Ascending aorta (tissue), 2 donors: ENCODE results near the gene B9D2. TPM values are rescaled to one million over a fixed set of nuclear protein-coding genes. Genes with fewer than 3 reads are reported as not detected.

Source experiments
- DNase-seq, 2 donors: peaks; one replicate each; pipeline ENCODE4 v3.0.0-alpha.2; 2019; ENCODE audit warnings: low spot score in 2 of 2
- H3K27ac ChIP-seq, 2 donors: fragments of 200-600 bp; sonication (generic); one replicate each; pipeline ENCODE4 v1.5.1; 2016 to 2017; ENCODE audit warnings: mild to moderate bottlenecking in 1 of 2
- H3K27me3 ChIP-seq: fragments of 200-600 bp; sonication (generic); one replicate; pipeline ENCODE4 v1.5.1; 2017
- H3K36me3 ChIP-seq, 2 donors: fragments of 200-600 bp; sonication (generic); one replicate each; pipeline ENCODE4 v1.5.1; 2016
- H3K4me1 ChIP-seq, 2 donors: fragments of 200-600 bp; sonication (generic); one replicate each; pipeline ENCODE4 v1.5.1; 2016 to 2017; ENCODE audit warnings: mild to moderate bottlenecking in 1 of 2
- H3K4me3 ChIP-seq, 2 donors: fragments of 200-600 bp; sonication (generic); one replicate each; pipeline ENCODE4 v1.5.1; 2016 to 2017; ENCODE audit warnings: mild to moderate bottlenecking in 1 of 2
- H3K9me3 ChIP-seq, 2 donors: fragments of 200-600 bp; sonication (generic); one replicate each; pipeline ENCODE4 v1.5.1; 2016
- CTCF ChIP-seq, 3 experiments: fragments of 200-600 bp in 2 of 3; fragments of 450-650 bp in 1 of 3; sonication (generic) in 2 of 3; IDR thresholded peaks; one replicate each; pipeline ENCODE4 v1.5.1; 2016 to 2019; ENCODE audit warnings: antibody characterized with exemption in 3 of 3, mild to moderate bottlenecking in 1 of 3, moderate library complexity in 1 of 3
- intact Hi-C: fragments of 100-400 bp; cut with DNase I; formaldehyde crosslinking; loops from one replicate; pipeline ENCODE4 v1.15.1; 2023
- total RNA-seq: library from RNA; depleted of rRNA; stranded (reverse); fragments of >200 nt; gene quantifications from one replicate; pipeline ENCODE4 v1.1.0, GENCODE V29; 2016

The B9D2 gene
- total RNA-seq, 1 donor from 2014 or later, result 17.5 TPM

DNA sequence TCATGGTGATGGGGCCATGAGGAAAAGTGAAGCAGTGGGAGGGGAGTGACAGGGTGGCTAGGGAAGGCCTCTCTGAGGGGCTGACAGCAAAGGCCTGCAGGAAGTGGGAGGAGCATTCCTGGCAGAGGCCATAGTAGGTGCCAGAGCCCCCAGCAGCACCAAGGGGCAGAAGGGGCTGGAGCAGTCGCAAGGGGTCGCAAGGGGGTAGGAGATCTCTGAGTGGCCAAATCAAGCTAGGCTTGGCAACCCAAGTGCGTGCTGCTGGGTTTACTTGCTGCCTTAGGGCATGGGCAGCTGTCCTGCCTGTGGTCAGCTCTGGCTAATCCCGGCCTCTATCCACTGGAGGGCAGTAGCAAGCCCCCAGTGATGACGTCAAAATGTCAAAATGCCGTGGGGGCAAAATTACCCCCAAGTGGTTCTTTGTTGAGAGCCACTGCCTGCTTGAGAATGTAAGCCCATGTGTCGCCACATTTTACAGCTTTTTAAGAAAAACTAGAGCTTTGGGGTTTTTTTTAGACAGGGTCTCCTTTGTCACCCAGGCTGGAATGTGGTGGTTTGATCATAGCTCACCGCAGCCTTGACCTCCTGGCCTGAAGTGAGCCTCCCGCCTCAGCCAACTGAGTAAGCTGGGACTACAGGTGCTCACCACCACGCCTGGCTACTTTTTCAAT is 42.2 kb downstream of the B9D2 start:
- H3K27me3 ChIP-seq, result no peaks in the 10 kb centered on the region
- TF ChIP-seq CTCF (IDR thresholded peaks at IDR 0.05), result peak; percentile 61 to 70 (median 68)
- H3K27ac ChIP-seq, result peak overlapping the region; percentile 85 to 97
- H3K36me3 ChIP-seq, result peaks cover 38 to 48% of the 10 kb centered on the region in 2 donors
- H3K4me1 ChIP-seq, result peaks cover 35 to 52% of the 10 kb centered on the region in 2 donors
- H3K4me3 ChIP-seq, result no peak overlapping the region
- no peaks in the 10 kb centered on the region for H3K9me3 ChIP-seq
- intact Hi-C loops, result loop anchor here (5.0 kb wide), 1 partner anchor 106 kb away; the partner anchor contains the start of gene B3GNT8
- DNase-seq, result no peak

DNA sequence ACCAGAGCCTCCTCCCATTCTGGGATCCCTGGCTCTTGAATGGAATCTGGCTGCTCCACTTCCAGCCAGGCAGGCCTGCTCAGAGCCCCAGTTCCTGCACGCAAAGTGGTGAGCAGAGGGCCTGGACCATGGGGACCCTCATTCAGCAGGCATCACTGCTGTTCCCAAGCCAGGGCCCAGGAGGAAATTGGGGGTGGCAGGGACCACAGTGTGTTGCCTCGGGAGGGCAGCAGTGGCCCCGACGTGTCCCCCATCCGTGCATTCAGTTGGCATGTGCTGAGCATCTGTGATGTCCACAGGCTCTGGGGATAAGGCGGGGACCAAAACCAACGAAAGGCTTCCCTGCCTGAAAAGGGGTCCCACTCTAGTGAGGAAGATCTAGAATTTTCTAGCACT is 42.7 kb downstream of the B9D2 start:
- no peaks in the 10 kb centered on the region for H3K27me3 ChIP-seq
- H3K9me3 ChIP-seq, result no peaks in the 10 kb centered on the region
- peaks cover 33 to 47% of the 10 kb centered on the region in 2 donors for H3K4me1 ChIP-seq
- DNase-seq, result no peak
- H3K4me3 ChIP-seq, result no peak overlapping the region
- no peak for TF ChIP-seq CTCF (IDR thresholded peaks at IDR 0.05)
- H3K27ac ChIP-seq, result peak overlapping the region; percentile 85 to 97
- intact Hi-C loops, result loop anchor here (5.0 kb wide), 1 partner anchor 106 kb away; the partner anchor contains the start of gene B3GNT8
- peaks cover 42 to 53% of the 10 kb centered on the region in 2 donors for H3K36me3 ChIP-seq

DNA sequence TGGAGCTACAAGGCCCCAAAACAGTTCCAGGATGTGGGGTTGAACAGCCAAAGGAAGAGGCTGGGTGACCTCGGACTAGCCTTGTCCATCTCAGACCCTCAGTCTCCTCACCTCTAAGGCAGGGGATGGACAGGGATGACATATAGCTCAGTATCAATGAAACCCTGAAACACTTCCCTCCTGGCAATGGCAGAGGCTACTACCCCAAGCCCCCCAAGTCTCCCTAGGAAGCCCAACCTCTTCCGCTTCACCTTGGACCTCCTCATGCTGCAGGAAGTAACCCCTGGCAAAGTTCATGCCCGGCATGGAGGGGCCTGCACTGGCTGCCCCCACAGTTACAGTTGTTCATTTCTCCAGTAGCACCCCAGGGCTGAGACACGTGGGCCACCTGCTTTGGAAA is 43.4 kb downstream of the B9D2 start:
- no peak for DNase-seq
- Histone ChIP-seq H3K36me3 (peaks cover 42 to 59% of the 10 kb centered on the region in 2 donors), H3K27ac (no peak overlapping the region), H3K4me3 (no peak overlapping the region), H3K9me3 (no peaks in the 10 kb centered on the region), H3K27me3 (no peaks in the 10 kb centered on the region), H3K4me1 (peaks cover 29 to 40% of the 10 kb centered on the region in 2 donors)
- no peak for TF ChIP-seq CTCF (IDR thresholded peaks at IDR 0.05)
- intact Hi-C loops, result loop anchor here (5.0 kb wide), 1 partner anchor 107 kb away; the partner anchor contains the start of gene B3GNT8

DNA sequence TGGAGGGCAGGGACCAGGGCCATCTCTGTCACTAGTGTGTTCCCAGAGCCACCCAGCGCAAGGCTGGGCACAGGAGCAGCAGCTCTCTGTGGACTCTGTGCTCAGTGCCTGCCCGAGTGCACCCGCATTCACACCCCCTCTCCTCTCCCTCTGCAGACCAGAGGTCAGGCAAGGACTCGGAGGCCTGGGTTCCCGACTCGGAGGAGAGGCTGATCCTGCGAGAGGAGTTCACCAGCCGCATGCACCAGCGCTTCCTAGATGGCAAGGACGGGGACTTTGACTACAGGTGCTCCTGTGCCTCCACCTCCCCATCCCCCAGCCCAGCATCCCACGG is 43.8 kb downstream of the B9D2 start:
- DNase-seq, result no peak
- H3K27me3 ChIP-seq, result no peaks in the 10 kb centered on the region
- TF ChIP-seq CTCF (IDR thresholded peaks at IDR 0.05), result no peak
- H3K9me3 ChIP-seq, result no peaks in the 10 kb centered on the region
- intact Hi-C loops, result loop anchor here (5.0 kb wide), 1 partner anchor 107 kb away; the partner anchor contains the start of gene B3GNT8
- peaks cover 42 to 62% of the 10 kb centered on the region in 2 donors for H3K36me3 ChIP-seq
- peaks cover 28 to 37% of the 10 kb centered on the region in 2 donors for H3K4me1 ChIP-seq
- H3K27ac ChIP-seq, result no peak overlapping the region
- H3K4me3 ChIP-seq, result no peak overlapping the region

DNA sequence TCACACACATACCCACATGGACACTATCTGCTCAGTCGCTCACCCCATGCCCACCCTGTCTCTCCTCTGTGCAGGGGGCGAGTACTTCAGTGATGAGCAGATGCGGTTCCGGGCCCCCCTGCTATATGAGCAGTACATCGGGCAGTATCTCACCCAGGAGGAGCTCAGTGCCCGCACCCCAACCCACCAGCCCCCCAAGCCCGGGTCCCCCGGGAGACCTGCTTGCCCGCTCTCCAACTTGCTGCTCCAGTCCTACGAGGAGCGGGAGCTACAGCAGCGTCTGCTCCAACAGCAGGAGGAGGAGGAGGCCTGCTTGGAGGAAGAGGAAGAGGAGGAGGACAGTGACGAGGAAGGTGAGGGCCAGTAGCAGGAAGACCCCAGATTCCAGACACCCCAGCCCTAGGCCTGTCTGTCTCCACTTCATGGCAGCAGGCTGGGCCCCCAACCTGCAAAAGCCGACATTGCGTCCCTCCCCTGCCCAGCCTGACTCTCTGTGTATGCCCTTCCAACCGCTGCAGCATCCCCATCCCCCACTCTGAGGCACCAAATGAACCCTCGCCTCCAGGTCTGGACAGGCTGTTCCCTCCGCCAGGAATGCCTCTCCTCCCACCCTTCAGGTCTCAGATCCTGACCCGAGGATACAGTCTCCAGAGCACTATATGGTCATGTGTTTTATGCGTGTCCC is 44.3 kb downstream of the B9D2 start:
- no peak for DNase-seq
- Histone ChIP-seq H3K27me3 (no peaks in the 10 kb centered on the region), H3K4me1 (peaks cover 23 to 32% of the 10 kb centered on the region in 2 donors), H3K9me3 (no peaks in the 10 kb centered on the region), H3K4me3 (no peak overlapping the region), H3K27ac (no peak overlapping the region), H3K36me3 (peaks cover 42 to 65% of the 10 kb centered on the region in 2 donors)
- TF ChIP-seq CTCF (IDR thresholded peaks at IDR 0.05), result no peak
- intact Hi-C loops, result loop anchor here (5.0 kb wide), 1 partner anchor 108 kb away; the partner anchor contains the start of gene B3GNT8
